Hepatocyte (in vitro differentiated cells): Measurements from ENCODE around the gene ANKRD13C. TPM values are rescaled to one million over a fixed set of nuclear protein-coding genes. Genes with fewer than 3 reads are reported as not detected.
"Not testable (repeated sequence)": the region's sequence is repeated elsewhere in the genome, so short reads cannot be mapped to it uniquely, and the experiment has no call there.

Experiments used
- DNase-seq: peaks from one replicate; pipeline ENCODE4 v3.0.0-alpha.2; 2016; ENCODE audit warnings: low spot score
- H2AFZ ChIP-seq: fragments of 200-600 bp; sonication (generic); 2 replicates; pipeline ENCODE4 v1.6.0; 2016; ENCODE audit warnings: antibody characterized with exemption, mild to moderate bottlenecking
- H3K27ac ChIP-seq: fragments of 200-600 bp; sonication (generic); 2 replicates; pipeline ENCODE4 v1.5.1; 2016; ENCODE audit warnings: mild to moderate bottlenecking
- H3K27me3 ChIP-seq: fragments of 200-600 bp; sonication (generic); 2 replicates; pipeline ENCODE4 v1.6.1; 2016
- H3K36me3 ChIP-seq: fragments of 200-600 bp; sonication (generic); replicated peaks from 2 replicates; pipeline ENCODE4 v1.5.1; 2016; ENCODE audit warnings: low read depth; ENCODE audit not compliant: insufficient read depth
- H3K4me1 ChIP-seq: fragments of 200-600 bp; sonication (generic); 2 replicates; pipeline ENCODE4 v1.5.1; 2016; ENCODE audit warnings: mild to moderate bottlenecking, moderate library complexity; ENCODE audit not compliant: insufficient read depth
- H3K4me2 ChIP-seq: fragments of 200-600 bp; sonication (generic); 2 replicates; pipeline ENCODE4 v1.6.0; 2016
- H3K4me3 ChIP-seq: fragments of 200-600 bp; sonication (generic); 2 replicates; pipeline ENCODE4 v1.5.1; 2016; ENCODE audit warnings: mild to moderate bottlenecking
- H3K79me2 ChIP-seq: fragments of 200-600 bp; sonication (generic); 2 replicates; pipeline ENCODE4 v1.6.0; 2017; ENCODE audit warnings: mild to moderate bottlenecking
- H3K9me2 ChIP-seq: fragments of 200-600 bp; sonication (generic); replicated peaks from 2 replicates; pipeline ENCODE4 v1.6.0; 2017; ENCODE audit warnings: mild to moderate bottlenecking; ENCODE audit not compliant: insufficient read depth
- H3K9me3 ChIP-seq: fragments of 200-600 bp; sonication (generic); 2 replicates; pipeline ENCODE4 v1.5.1; 2016; ENCODE audit warnings: low read depth, mild to moderate bottlenecking
- H4K20me1 ChIP-seq: fragments of 200-600 bp; sonication (generic); 2 replicates; pipeline ENCODE4 v1.6.0; 2016; ENCODE audit warnings: mild to moderate bottlenecking; ENCODE audit not compliant: insufficient read depth, poor library complexity, severe bottlenecking
- CTCF ChIP-seq: fragments of 200-600 bp; sonication (generic); IDR thresholded peaks from 2 replicates; pipeline ENCODE4 v1.5.1; 2016; ENCODE audit warnings: antibody characterized with exemption, mild to moderate bottlenecking; ENCODE audit not compliant: poor library complexity
- EZH2 ChIP-seq: fragments of 200-600 bp; sonication (generic); IDR thresholded peaks from 2 replicates; pipeline ENCODE4 v1.6.1; 2016; ENCODE audit warnings: antibody characterized with exemption, mild to moderate bottlenecking, borderline replicate concordance
- EZH2phosphoT487 ChIP-seq: fragments of 200-600 bp; sonication (generic); IDR thresholded peaks from one replicate; pipeline ENCODE4 v1.6.1; 2018; ENCODE audit warnings: antibody characterized with exemption, mild to moderate bottlenecking, low read depth, moderate library complexity; ENCODE audit not compliant: unreplicated experiment, severe bottlenecking
- WGBS: methylation state at CpG from one replicate; pipeline ENCODE4 v1.1.6; 2016; ENCODE audit warnings: low lambda C conversion rate; ENCODE audit errors: missing lambda C conversion rate; 5-methylcytosine and 5-hydroxymethylcytosine counted together
- polyA plus RNA-seq: library from polyadenylated mRNA; unstranded; fragments of >200 nt; fragmentation: Nextera tagmentation; extraction: Ambion mirVana; gene quantifications from 2 replicates; pipeline ENCODE4 v1.2.1, GENCODE V29; 2016
- total RNA-seq: library from RNA; depleted of rRNA; stranded (reverse); fragments of >200 nt; gene quantifications from 2 replicates; pipeline ENCODE4 v1.2.3, GENCODE V29; 2014

The ANKRD13C gene
- total and polyA plus RNA-seq, 2 experiments from 2014 or later, result 14.9 to 26.5 TPM

DNA sequence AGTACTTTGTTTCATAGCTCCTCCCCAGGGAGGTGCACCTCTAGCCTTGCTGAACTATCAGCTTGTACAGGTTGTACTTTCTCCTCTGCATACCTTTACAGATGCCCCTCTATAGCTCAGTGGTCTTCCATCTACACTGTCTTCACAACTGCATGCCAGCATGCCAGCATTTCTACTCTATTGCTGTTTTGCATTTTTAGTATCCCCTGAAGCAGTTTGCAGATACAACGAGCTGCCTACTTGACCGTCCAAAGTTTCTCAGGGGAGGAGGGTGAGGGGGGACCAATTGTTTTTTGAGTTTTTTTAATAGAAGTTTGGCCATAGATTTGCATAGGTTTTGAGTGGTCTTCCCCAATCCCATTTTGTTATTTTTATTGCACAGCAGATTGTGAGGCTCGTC is 29.0 kb upstream of the ANKRD13C start:
- Histone ChIP-seq H3K27me3 (no peaks in the 10 kb centered on the region), H3K4me3 (no peak overlapping the region), H2AFZ (no peak overlapping the region), H4K20me1 (no peaks in the 10 kb centered on the region), H3K9me2 (no peaks in the 10 kb centered on the region), H3K27ac (no peak overlapping the region), H3K9me3 (no peaks in the 10 kb centered on the region), H3K79me2 (no peaks in the 10 kb centered on the region), H3K36me3 (no peaks in the 10 kb centered on the region), H3K4me2 (no peak overlapping the region), H3K4me1 (no peaks in the 10 kb centered on the region)
- 63% methylated on average over 3 of the region's 3 CpGs for WGBS
- no peak for TF ChIP-seq EZH2
- TF ChIP-seq EZH2phosphoT487, result no peak
- no peak for TF ChIP-seq CTCF
- DNase-seq, result no peak

- H4K20me1 ChIP-seq, result no peaks in the 10 kb centered on the region
- no peaks in the 10 kb centered on the region for H3K36me3 ChIP-seq
- no peaks in the 10 kb centered on the region for H3K9me3 ChIP-seq
- H3K9me2 ChIP-seq, result no peaks in the 10 kb centered on the region
- no peak for DNase-seq
- TF ChIP-seq CTCF (no peak), EZH2phosphoT487 (no peak), EZH2 (no peak)
- H3K4me2 ChIP-seq, result no peak overlapping the region
- H3K4me3 ChIP-seq, result no peak overlapping the region
- H3K79me2 ChIP-seq, result no peaks in the 10 kb centered on the region
- H3K27me3 ChIP-seq, result no peaks in the 10 kb centered on the region
- H3K27ac ChIP-seq, result no peak overlapping the region
- H3K4me1 ChIP-seq, result no peaks in the 10 kb centered on the region
- no peak overlapping the region for H2AFZ ChIP-seq
Observed at GRCh38 chr1:70382682-70383081, 28.2 kb upstream of the ANKRD13C start.

GRCh38 chr1:70376196-70376595 is 21.7 kb upstream of the ANKRD13C start:
- Histone ChIP-seq H3K4me2 (no peak overlapping the region), H3K27me3 (no peaks in the 10 kb centered on the region), H3K4me1 (no peaks in the 10 kb centered on the region), H3K36me3 (no peaks in the 10 kb centered on the region), H3K4me3 (no peak overlapping the region), H3K9me2 (no peaks in the 10 kb centered on the region), H3K27ac (no peak overlapping the region), H2AFZ (no peak overlapping the region), H3K9me3 (no peaks in the 10 kb centered on the region), H4K20me1 (no peaks in the 10 kb centered on the region), H3K79me2 (no peaks in the 10 kb centered on the region)
- DNase-seq, result no peak
- WGBS, result 81% methylated on average over 6 of the region's 6 CpGs
- TF ChIP-seq CTCF (no peak), EZH2phosphoT487 (no peak), EZH2 (no peak)

- H3K9me3 ChIP-seq, DNase-seq, H3K4me2 ChIP-seq, H4K20me1 ChIP-seq, H3K4me3 ChIP-seq, H3K27me3 ChIP-seq, H3K4me1 ChIP-seq, H3K9me2 ChIP-seq, H3K36me3 ChIP-seq, H2AFZ ChIP-seq, H3K27ac ChIP-seq, H3K79me2 ChIP-seq: not testable (repeated sequence)
- WGBS, result 70% methylated on average over 2 of the region's 2 CpGs
Observed at GRCh38 chr1:70373580-70373979, 19.1 kb upstream of the ANKRD13C start.
